Peyer's patch (tissue), 4 donors: ENCODE results near the gene SRRM1.

ENCODE experiments used
- CTCF ChIP-seq, 6 experiments: fragments of 450-650 bp in 4 of 6; fragments of 200-600 bp in 2 of 6; sonication (generic) in 1 of 6; IDR thresholded peaks; one replicate each; pipeline ENCODE4 v1.5.1; 2017 to 2019; ENCODE audit warnings: antibody characterized with exemption in 6 of 6, mild to moderate bottlenecking in 3 of 6, moderate library complexity in 1 of 6
- POLR2A ChIP-seq, 2 donors: fragments of 450-650 bp; IDR thresholded peaks; one replicate each; pipeline ENCODE4 v1.5.1; 2017; ENCODE audit warnings: antibody characterized with exemption in 2 of 2, mild to moderate bottlenecking in 2 of 2, moderate library complexity in 2 of 2

- TF ChIP-seq POLR2A (IDR thresholded peaks at IDR 0.05), result no peak
- no peak for TF ChIP-seq CTCF (IDR thresholded peaks at IDR 0.05)
Observed at GRCh38 chr1:24606296-24606605, 36.9 kb upstream of the SRRM1 start.
